ENCODE results near the gene HOXB7. TPM values are rescaled to one million over a fixed set of nuclear protein-coding genes. Genes with fewer than 3 reads are reported as not detected.

Gene HOXB7
- polyA plus RNA-seq, 1 experiment = not detected

- no peak for DNase-seq (ENCODE audit: low read depth)
- POLR2A ChIA-PET = no interaction called here
These were observed 14.9 kb upstream of the HOXB7 start for GRCh38 chr17:48625495-48626244.

GRCh38 chr17:48624544-48625494 lies 14.0 kb upstream of the HOXB7 start:
- TF ChIP-seq CTCF (IDR thresholded peaks at IDR 0.05; ENCODE audit: insufficient read depth, low read depth, low read length) = no peak
- no peaks in the 10 kb centered on the region for H3K36me3 ChIP-seq (ENCODE audit: control insufficient read depth, insufficient read depth, low read length)
- CTCF ChIA-PET = interaction anchor here (1.7 to 2.0 kb wide), 3 partner anchors 10 to 273 kb away, joined by 3 to 7 read pairs (median 6); partner anchors contain the start of gene HOXB8
- H3K4me3 ChIP-seq (ENCODE audit: low read depth, low read length) = no peak overlapping the region
- POLR2A ChIA-PET = no interaction called here
- DNase-seq (ENCODE audit: low read depth) = no peak
- peaks cover 88% of the 10 kb centered on the region for H3K27me3 ChIP-seq (ENCODE audit: control insufficient read depth, insufficient read depth, low read length)

More at GRCh38 chr17:48625495-48626244, 14.9 kb upstream of the HOXB7 start:
- no peaks in the 10 kb centered on the region for H3K36me3 ChIP-seq (ENCODE audit: control insufficient read depth, insufficient read depth, low read length)
- TF ChIP-seq CTCF (IDR thresholded peaks at IDR 0.05; ENCODE audit: insufficient read depth, low read depth, low read length) = no peak
- CTCF ChIA-PET = interaction anchor here (1.0 to 1.9 kb wide), 4 partner anchors 11 to 274 kb away, joined by 3 to 7 read pairs (median 4); no protein-coding TSS in a partner anchor
- peaks cover 87% of the 10 kb centered on the region for H3K27me3 ChIP-seq (ENCODE audit: control insufficient read depth, insufficient read depth, low read length)
- H3K4me3 ChIP-seq (ENCODE audit: low read depth, low read length) = no peak overlapping the region

GRCh38 chr17:48624118-48624517 lies 13.3 kb upstream of the HOXB7 start:
- Histone ChIP-seq H3K36me3 (ENCODE audit: control insufficient read depth, insufficient read depth, low read length) (no peaks in the 10 kb centered on the region), H3K4me3 (ENCODE audit: low read depth, low read length) (no peak overlapping the region), H3K27me3 (ENCODE audit: control insufficient read depth, insufficient read depth, low read length) (peaks cover 90% of the 10 kb centered on the region)
- DNase-seq (ENCODE audit: low read depth) = no peak
- no peak for TF ChIP-seq CTCF (IDR thresholded peaks at IDR 0.05; ENCODE audit: insufficient read depth, low read depth, low read length)
- POLR2A ChIA-PET = interaction anchor here (0.6 kb wide), 1 partner anchor 475 kb away, joined by 3 read pairs; no protein-coding TSS in a partner anchor
- CTCF ChIA-PET = interaction anchor here (1.4 to 2.0 kb wide), 4 partner anchors 8 to 273 kb away, joined by 3 to 6 read pairs (median 6); partner anchors contain the start of gene HOXB8

GRCh38 chr17:48623583-48623982 lies 12.8 kb upstream of the HOXB7 start:
- TF ChIP-seq CTCF (IDR thresholded peaks at IDR 0.05; ENCODE audit: insufficient read depth, low read depth, low read length) = no peak
- Histone ChIP-seq H3K36me3 (ENCODE audit: control insufficient read depth, insufficient read depth, low read length) (no peaks in the 10 kb centered on the region), H3K4me3 (ENCODE audit: low read depth, low read length) (no peak overlapping the region), H3K27me3 (ENCODE audit: control insufficient read depth, insufficient read depth, low read length) (peaks cover 88% of the 10 kb centered on the region)
- no peak for DNase-seq (ENCODE audit: low read depth)
- CTCF ChIA-PET = interaction anchor here (1.3 to 2.0 kb wide), 4 partner anchors 9 to 11 kb away, joined by 3 to 6 read pairs (median 6); partner anchors contain the start of gene HOXB8
- POLR2A ChIA-PET = interaction anchor here (0.6 kb wide), 1 partner anchor 474 kb away, joined by 3 read pairs; no protein-coding TSS in a partner anchor
